NCI-H2227 (cell line): ENCODE measurements around the gene SLC16A2.
"Not testable (repeated sequence)": the region's sequence is repeated elsewhere in the genome, so short reads cannot be mapped to it uniquely, and the experiment has no call there.

Experiments used
- DNase-seq: peaks from one replicate; lab custom pipeline; 2025; ENCODE audit not compliant: unreplicated experiment; lab: John Stamatoyannopoulos, UW

Gene SLC16A2

GRCh38 chrX:74505437-74505836, 84.1 kb downstream of the SLC16A2 start:
- DNase-seq = peak; percentile 11

GRCh38 chrX:74506317-74507115, 85.2 kb downstream of the SLC16A2 start:
- no peak for DNase-seq

GRCh38 chrX:74507191-74507590, 85.9 kb downstream of the SLC16A2 start:
- DNase-seq = no peak

- DNase-seq = no peak
These were observed 88.7 kb downstream of the SLC16A2 start for GRCh38 chrX:74509989-74510388.

- no peak for DNase-seq
These were observed 89.1 kb downstream of the SLC16A2 start for GRCh38 chrX:74510401-74510800.

- no peak for DNase-seq
These were observed 90.4 kb downstream of the SLC16A2 start for GRCh38 chrX:74511704-74512103.

- DNase-seq = no peak
These were observed 93.1 kb downstream of the SLC16A2 start for GRCh38 chrX:74514384-74514783.

GRCh38 chrX:74515356-74515755, 94.1 kb downstream of the SLC16A2 start:
- DNase-seq = no peak

GRCh38 chrX:74516013-74516412, 94.7 kb downstream of the SLC16A2 start:
- DNase-seq = not testable (repeated sequence)

GRCh38 chrX:74519870-74520269, 98.6 kb downstream of the SLC16A2 start:
- DNase-seq = no peak

- DNase-seq = no peak
These were observed 99.0 kb downstream of the SLC16A2 start for GRCh38 chrX:74520291-74520690.

GRCh38 chrX:74520896-74521295, 99.6 kb downstream of the SLC16A2 start:
- no peak for DNase-seq

GRCh38 chrX:74521961-74522751, 100.9 kb downstream of the SLC16A2 start:
- DNase-seq = no peak

GRCh38 chrX:74523224-74523623, 101.9 kb downstream of the SLC16A2 start:
- DNase-seq = no peak

- no peak for DNase-seq
These were observed 102.8 kb downstream of the SLC16A2 start for GRCh38 chrX:74523870-74524735.

- DNase-seq = no peak
These were observed 103.8 kb downstream of the SLC16A2 start for GRCh38 chrX:74525116-74525515.

GRCh38 chrX:74526764-74527163, 105.5 kb downstream of the SLC16A2 start:
- no peak for DNase-seq

GRCh38 chrX:74527350-74527749, 106.1 kb downstream of the SLC16A2 start:
- DNase-seq = no peak

GRCh38 chrX:74529311-74529710, 108.0 kb downstream of the SLC16A2 start:
- no peak for DNase-seq

GRCh38 chrX:74531081-74531480, 109.8 kb downstream of the SLC16A2 start:
- no peak for DNase-seq

GRCh38 chrX:74534569-74535038, 113.3 kb downstream of the SLC16A2 start:
- DNase-seq = no peak
